ENCODE measurements around the gene CD247. TPM values are rescaled to one million over a fixed set of nuclear protein-coding genes. Genes with fewer than 3 reads are reported as not detected.

The CD247 gene
- polyA plus RNA-seq, 1 of the 3 experiments (the other 2 are of a cell fraction), result 0.08 TPM

DNA sequence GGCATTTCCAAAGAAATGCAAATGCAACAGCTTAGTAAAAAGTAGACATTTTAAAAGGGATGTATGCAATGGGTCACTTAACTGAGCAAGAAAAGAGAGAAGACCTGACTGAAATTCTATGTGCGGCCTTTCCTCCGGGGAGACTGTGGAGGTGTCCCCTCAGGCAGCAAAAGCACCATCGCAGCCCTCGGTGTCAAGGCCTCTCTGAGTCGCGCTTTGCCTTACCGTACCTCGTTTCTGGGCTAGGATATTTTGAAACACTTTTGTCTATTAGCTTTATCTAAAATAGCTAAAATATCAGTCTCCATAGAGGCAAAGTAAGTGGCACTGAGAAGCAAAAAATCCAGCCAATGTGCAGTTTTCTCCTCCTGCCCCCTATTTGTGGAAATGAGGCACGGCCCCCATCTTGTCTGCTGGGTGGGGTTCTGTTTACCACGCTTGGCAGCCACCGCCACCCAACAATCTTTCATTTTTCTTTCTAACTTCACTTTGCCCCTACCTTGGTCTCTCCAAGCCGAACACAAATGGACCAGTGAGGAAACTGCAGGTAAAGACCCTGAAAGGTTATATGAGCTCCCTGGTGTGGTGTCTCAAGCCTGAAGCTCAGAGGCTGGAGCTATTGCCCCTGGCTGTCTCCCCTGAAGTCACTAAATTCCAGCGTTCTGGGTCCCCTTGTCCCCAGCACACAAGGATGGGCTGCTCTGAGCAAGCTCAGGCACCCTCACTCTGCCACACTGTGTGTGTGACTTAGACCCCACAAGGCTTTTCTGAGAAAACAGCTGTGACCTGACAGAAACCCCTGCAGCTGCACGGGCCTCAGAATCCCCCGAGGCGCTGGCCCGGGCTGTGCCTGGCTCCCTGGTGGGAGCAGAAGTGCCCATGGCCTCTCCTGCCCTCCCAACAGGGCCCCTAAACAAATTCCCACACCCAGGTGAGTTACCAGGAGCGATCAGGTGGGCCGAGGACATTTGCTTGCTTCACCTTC lies 1.6 kb downstream of the CD247 start:
- Histone ChIP-seq H3K79me2 (ENCODE audit: insufficient read depth) (no peaks in the 10 kb centered on the region), H3K4me1 (ENCODE audit: control insufficient read depth in 1 of 2, insufficient read depth in 2 of 2, low read depth in 1 of 2, low read length in 1 of 2) (no peaks in the 10 kb centered on the region), H3K27me3 (ENCODE audit: insufficient read depth) (no peaks in the 10 kb centered on the region; the same call in 1 of the 2 replicates), H3K9me2 (no peaks in the 10 kb centered on the region), H4K20me1 (ENCODE audit: insufficient read depth) (no peaks in the 10 kb centered on the region), H3K9ac (no peak overlapping the region), H3K4me3 (ENCODE audit: low read depth in 2 of 2, low read length in 1 of 2) (no peak overlapping the region), H3F3A (replicated peaks; ENCODE audit: insufficient read depth) (no peaks in the 10 kb centered on the region), H3K36me3 (replicated peaks in 1 of 2; ENCODE audit: control insufficient read depth in 1 of 2, insufficient read depth in 2 of 2, low read length in 1 of 2) (no peaks in the 10 kb centered on the region), H3K27ac (ENCODE audit: low read depth in 2 of 2, low read length in 1 of 2) (no peak overlapping the region), H3K4me2 (no peak overlapping the region), H3K9me3 (no peaks in the 10 kb centered on the region), H2AFZ (ENCODE audit: low read depth) (no peak overlapping the region)
- TF ChIP-seq SMC3 (IDR thresholded peaks at IDR 0.05; ENCODE audit: low read depth, low read length) (no peak), NRF1 (IDR thresholded peaks at IDR 0.05; ENCODE audit: low read depth, low read length) (no peak), FOSL2 (IDR thresholded peaks at IDR 0.05; ENCODE audit: borderline replicate concordance, low read depth) (no peak), EP300 (IDR thresholded peaks at IDR 0.05; ENCODE audit: borderline replicate concordance in 1 of 2, low read depth in 1 of 2, low read length in 1 of 2) (no peak), YY1 (IDR thresholded peaks at IDR 0.05; ENCODE audit: low read depth) (no peak), TAF1 (IDR thresholded peaks at IDR 0.05; ENCODE audit: borderline replicate concordance, low read depth, low read length) (no peak), JUND (IDR thresholded peaks at IDR 0.05) (no peak)
- CTCF ChIA-PET, result interaction anchor here (0.7 to 3.9 kb wide), 6 partner anchors 16 to 248 kb away, joined by 3 to 13 read pairs (median 5); no protein-coding TSS in a partner anchor
- no peak for DNase-seq
- POLR2A ChIA-PET, result no interaction called here
- WGBS (ENCODE audit: low lambda C conversion rate), result 74% methylated on average over 15 of the region's 19 CpGs

DNA sequence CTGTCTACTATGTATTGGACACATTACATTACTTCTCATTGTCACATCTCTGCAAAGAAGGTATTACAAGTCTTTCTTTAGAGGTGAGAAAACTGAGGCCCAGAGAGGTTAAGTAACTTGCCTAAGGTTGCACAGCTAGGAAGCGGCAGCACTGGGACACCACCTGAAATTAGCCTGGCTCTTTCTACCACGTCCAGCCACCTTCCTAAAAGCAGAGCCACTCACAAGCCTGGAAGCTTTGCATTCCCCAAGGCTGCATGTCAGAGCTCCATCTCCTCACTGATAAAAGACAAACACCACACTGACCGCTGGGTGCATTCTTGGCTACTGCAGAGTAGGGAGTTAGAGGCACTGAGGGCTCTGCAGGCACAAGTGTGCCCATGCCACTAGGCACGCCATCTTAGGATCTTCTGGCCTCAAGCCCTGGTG lies 2.4 kb downstream of the CD247 start:
- no peak overlapping the region for H3K9ac ChIP-seq
- ChIA-PET POLR2A (no interaction called here), CTCF (interaction anchor here (1.3 to 3.9 kb wide), 7 partner anchors 17 to 606 kb away, joined by 3 to 13 read pairs (median 6); no protein-coding TSS in a partner anchor)
- no peaks in the 10 kb centered on the region for H3K9me2 ChIP-seq
- no peaks in the 10 kb centered on the region; the same call in 1 of the 2 replicates for H3K27me3 ChIP-seq (ENCODE audit: insufficient read depth)
- H3K4me2 ChIP-seq, result no peak overlapping the region
- H2AFZ ChIP-seq (ENCODE audit: low read depth), result no peak overlapping the region
- H3K79me2 ChIP-seq (ENCODE audit: insufficient read depth), result no peaks in the 10 kb centered on the region
- H3K27ac ChIP-seq (ENCODE audit: low read depth in 2 of 2, low read length in 1 of 2), result no peak overlapping the region
- no peaks in the 10 kb centered on the region for H4K20me1 ChIP-seq (ENCODE audit: insufficient read depth)
- DNase-seq, result no peak
- H3F3A ChIP-seq (replicated peaks; ENCODE audit: insufficient read depth), result no peaks in the 10 kb centered on the region
- WGBS (ENCODE audit: low lambda C conversion rate), result 62% methylated on average over 3 of the region's 4 CpGs
- no peaks in the 10 kb centered on the region for H3K36me3 ChIP-seq (replicated peaks in 1 of 2; ENCODE audit: control insufficient read depth in 1 of 2, insufficient read depth in 2 of 2, low read length in 1 of 2)
- H3K4me1 ChIP-seq (ENCODE audit: control insufficient read depth in 1 of 2, insufficient read depth in 2 of 2, low read depth in 1 of 2, low read length in 1 of 2), result no peaks in the 10 kb centered on the region
- H3K9me3 ChIP-seq, result no peaks in the 10 kb centered on the region
- H3K4me3 ChIP-seq (ENCODE audit: low read depth in 2 of 2, low read length in 1 of 2), result no peak overlapping the region
- TF ChIP-seq YY1 (IDR thresholded peaks at IDR 0.05; ENCODE audit: low read depth), result no peak
- no peak for TF ChIP-seq TCF12 (IDR thresholded peaks at IDR 0.05)
- no peak for TF ChIP-seq RXRA (IDR thresholded peaks at IDR 0.05; ENCODE audit: borderline replicate concordance, low read depth)
- TF ChIP-seq, protein P1, sequence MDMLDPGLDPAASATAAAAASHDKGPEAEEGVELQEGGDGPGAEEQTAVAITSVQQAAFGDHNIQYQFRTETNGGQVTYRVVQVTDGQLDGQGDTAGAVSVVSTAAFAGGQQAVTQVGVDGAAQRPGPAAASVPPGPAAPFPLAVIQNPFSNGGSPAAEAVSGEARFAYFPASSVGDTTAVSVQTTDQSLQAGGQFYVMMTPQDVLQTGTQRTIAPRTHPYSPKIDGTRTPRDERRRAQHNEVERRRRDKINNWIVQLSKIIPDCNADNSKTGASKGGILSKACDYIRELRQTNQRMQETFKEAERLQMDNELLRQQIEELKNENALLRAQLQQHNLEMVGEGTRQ (IDR thresholded peaks at IDR 0.05; ENCODE audit: borderline replicate concordance, low read depth, low read length), result no peak
- TF ChIP-seq TEAD4 (IDR thresholded peaks at IDR 0.05; ENCODE audit: borderline replicate concordance, insufficient read depth), result no peak
- TF ChIP-seq, protein P2, sequence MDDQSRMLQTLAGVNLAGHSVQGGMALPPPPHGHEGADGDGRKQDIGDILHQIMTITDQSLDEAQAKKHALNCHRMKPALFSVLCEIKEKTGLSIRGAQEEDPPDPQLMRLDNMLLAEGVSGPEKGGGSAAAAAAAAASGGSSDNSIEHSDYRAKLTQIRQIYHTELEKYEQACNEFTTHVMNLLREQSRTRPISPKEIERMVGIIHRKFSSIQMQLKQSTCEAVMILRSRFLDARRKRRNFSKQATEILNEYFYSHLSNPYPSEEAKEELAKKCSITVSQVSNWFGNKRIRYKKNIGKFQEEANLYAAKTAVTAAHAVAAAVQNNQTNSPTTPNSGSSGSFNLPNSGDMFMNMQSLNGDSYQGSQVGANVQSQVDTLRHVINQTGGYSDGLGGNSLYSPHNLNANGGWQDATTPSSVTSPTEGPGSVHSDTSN (IDR thresholded peaks at IDR 0.05), result no peak
- TF ChIP-seq EZH2phosphoT487 (IDR thresholded peaks at IDR 0.05; ENCODE audit: borderline replicate concordance, low read depth), result no peak
- TF ChIP-seq RFX5 (IDR thresholded peaks at IDR 0.05; ENCODE audit: low read length), result no peak
- TF ChIP-seq, protein P3, sequence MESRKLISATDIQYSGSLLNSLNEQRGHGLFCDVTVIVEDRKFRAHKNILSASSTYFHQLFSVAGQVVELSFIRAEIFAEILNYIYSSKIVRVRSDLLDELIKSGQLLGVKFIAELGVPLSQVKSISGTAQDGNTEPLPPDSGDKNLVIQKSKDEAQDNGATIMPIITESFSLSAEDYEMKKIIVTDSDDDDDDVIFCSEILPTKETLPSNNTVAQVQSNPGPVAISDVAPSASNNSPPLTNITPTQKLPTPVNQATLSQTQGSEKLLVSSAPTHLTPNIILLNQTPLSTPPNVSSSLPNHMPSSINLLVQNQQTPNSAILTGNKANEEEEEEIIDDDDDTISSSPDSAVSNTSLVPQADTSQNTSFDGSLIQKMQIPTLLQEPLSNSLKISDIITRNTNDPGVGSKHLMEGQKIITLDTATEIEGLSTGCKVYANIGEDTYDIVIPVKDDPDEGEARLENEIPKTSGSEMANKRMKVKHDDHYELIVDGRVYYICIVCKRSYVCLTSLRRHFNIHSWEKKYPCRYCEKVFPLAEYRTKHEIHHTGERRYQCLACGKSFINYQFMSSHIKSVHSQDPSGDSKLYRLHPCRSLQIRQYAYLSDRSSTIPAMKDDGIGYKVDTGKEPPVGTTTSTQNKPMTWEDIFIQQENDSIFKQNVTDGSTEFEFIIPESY (IDR thresholded peaks at IDR 0.05; ENCODE audit: borderline replicate concordance, low read depth), result no peak

Data from SK-N-SH (cell line).